SK-N-SH (cell line): ENCODE data around the gene MBOAT2. TPM values are rescaled to one million over a fixed set of nuclear protein-coding genes. Genes with fewer than 3 reads are reported as not detected.

Experiments
- CTCF ChIA-PET: fragments of 300-600, 350-600 bp; formaldehyde crosslinking; extraction: SDS; loops from one replicate; lab custom pipeline; 2021; lab: Yijun Ruan, JAX
- POLR2A ChIA-PET: fragments of 350-600 bp; sonication (Branson Sonifier 250); formaldehyde crosslinking; extraction: SDS; loops from one replicate; lab custom pipeline; 2020; ENCODE audit warnings: antibody characterized with exemption, inconsistent platforms; lab: Yijun Ruan, JAX
- DNase-seq: peaks from one replicate; pipeline ENCODE4 v3.0.0; 2012
- H2AFZ ChIP-seq: fragments of 200-600 bp; sonication (generic); 2 replicates; pipeline ENCODE4 v1.8.1; 2016; ENCODE audit warnings: antibody characterized with exemption, mild to moderate bottlenecking, low read depth
- H3F3A ChIP-seq: fragments of 200-600 bp; sonication (generic); replicated peaks from 2 replicates; pipeline ENCODE3; 2016; ENCODE audit warnings: antibody characterized with exemption, mild to moderate bottlenecking; ENCODE audit not compliant: insufficient read depth
- H3K27ac ChIP-seq, 2 experiments: fragments of 200-500 bp in 1 of 2; fragments of 200-600 bp in 1 of 2; sonication (Bioruptor generic) in 1 of 2; sonication (generic), shearing (Covaris generic) in 1 of 2; 2 replicates each; pipeline versions ENCODE4 v1.5.1 to v1.6.1; 2014 to 2016; ENCODE audit warnings: low read depth in 2 of 2, inconsistent platforms in 1 of 2, low read length in 1 of 2, mild to moderate bottlenecking in 1 of 2, mixed read lengths in 1 of 2
- H3K27me3 ChIP-seq: fragments of 200-600 bp; sonication (generic), shearing (Covaris generic); 2 replicates; pipeline ENCODE4 v1.6.1; 2016; ENCODE audit warnings: mixed run types; ENCODE audit not compliant: insufficient read depth
- H3K36me3 ChIP-seq, 2 experiments: fragments of 200-500 bp in 1 of 2; fragments of 200-600 bp in 1 of 2; sonication (Bioruptor generic) in 1 of 2; sonication (generic) in 1 of 2; replicated peaks in 1 of 2; 2 replicates each; pipeline versions ENCODE3 to v1.5.1; 2014 to 2016; ENCODE audit warnings: low read length in 1 of 2, mild to moderate bottlenecking in 1 of 2; ENCODE audit not compliant: insufficient read depth in 2 of 2, control insufficient read depth in 1 of 2
- H3K4me1 ChIP-seq, 2 experiments: fragments of 200-500 bp in 1 of 2; fragments of 200-600 bp in 1 of 2; sonication (Bioruptor generic) in 1 of 2; sonication (generic), shearing (Covaris generic) in 1 of 2; 2 replicates each; pipeline versions ENCODE4 v1.5.1 to v1.6.1; 2014 to 2016; ENCODE audit warnings: low read depth in 1 of 2, low read length in 1 of 2, mixed run types in 1 of 2; ENCODE audit not compliant: insufficient read depth in 2 of 2, control insufficient read depth in 1 of 2
- H3K4me2 ChIP-seq: fragments of 200-600 bp; sonication (generic), shearing (Covaris generic); 2 replicates; pipeline ENCODE4 v1.6.1; 2017; ENCODE audit warnings: mixed run types
- H3K4me3 ChIP-seq, 2 experiments: fragments of 200-500 bp in 1 of 2; fragments of 200-600 bp in 1 of 2; sonication (Bioruptor generic) in 1 of 2; sonication (generic), shearing (Covaris generic) in 1 of 2; 2 replicates each; pipeline versions ENCODE4 v1.5.1 to v1.8.1; 2014 to 2016; ENCODE audit warnings: low read depth in 2 of 2, inconsistent platforms in 1 of 2, low read length in 1 of 2, mild to moderate bottlenecking in 1 of 2, mixed read lengths in 1 of 2, moderate library complexity in 1 of 2
- H3K79me2 ChIP-seq: fragments of 200-600 bp; sonication (generic); 2 replicates; pipeline ENCODE4 v1.8.1; 2017; ENCODE audit warnings: mild to moderate bottlenecking; ENCODE audit not compliant: insufficient read depth
- H3K9ac ChIP-seq: fragments of 200-600 bp; sonication (generic); 2 replicates; pipeline ENCODE4 v1.6.1; 2017; ENCODE audit warnings: mixed run types
- H3K9me2 ChIP-seq: fragments of 200-600 bp; sonication (generic); 2 replicates; pipeline ENCODE4 v1.6.1; 2017; ENCODE audit warnings: mixed run types
- H3K9me3 ChIP-seq: fragments of 200-600 bp; sonication (generic); 2 replicates; pipeline ENCODE4 v1.6.1; 2017; ENCODE audit warnings: mixed run types, mild to moderate bottlenecking, moderate library complexity
- H4K20me1 ChIP-seq: fragments of 200-600 bp; sonication (generic); 2 replicates; pipeline ENCODE4 v1.6.1; 2017; ENCODE audit warnings: mild to moderate bottlenecking, mixed run types; ENCODE audit not compliant: insufficient read depth
- CTCF ChIP-seq: fragments of 200-600 bp; sonication (generic); IDR thresholded peaks from 2 replicates; pipeline ENCODE4 v1.6.1; 2017; ENCODE audit warnings: antibody characterized with exemption, mild to moderate bottlenecking, moderate library complexity
- RAD21 ChIP-seq: IDR thresholded peaks from 2 replicates; pipeline ENCODE4 v1.6.1; 2012; ENCODE audit warnings: mild to moderate bottlenecking, low read length
- TEAD4 ChIP-seq: IDR thresholded peaks from 2 replicates; pipeline ENCODE4 v1.4.0; 2012; ENCODE audit warnings: mild to moderate bottlenecking, borderline replicate concordance; ENCODE audit not compliant: insufficient read depth
- USF2 ChIP-seq: fragments of 150-350 bp; IDR thresholded peaks from 2 replicates; pipeline ENCODE4 v1.6.1; 2017; ENCODE audit warnings: antibody characterized with exemption, low read length, low read depth, borderline replicate concordance
- WGBS: methylation state at CpG from one replicate; pipeline ENCODE4 v1.1.6; 2017; ENCODE audit warnings: low lambda C conversion rate; 5-methylcytosine and 5-hydroxymethylcytosine counted together
- polyA plus RNA-seq, 3 experiments: library from polyadenylated mRNA; depleted of rRNA; stranded (reverse); fragments of >200 nt; gene quantifications; 2 replicates each; pipeline ENCODE4 v1.2.3, GENCODE V29; 2012

Gene MBOAT2
- polyA plus RNA-seq, 1 of the 3 experiments (the other 2 are of a cell fraction), result 33.9 TPM

GRCh38 chr2:9033385-9034168 lies 30.1 kb upstream of the MBOAT2 start:
- CTCF ChIA-PET, result no interaction called here
- H3K9me2 ChIP-seq, result no peaks in the 10 kb centered on the region
- no peaks in the 10 kb centered on the region for H3K27me3 ChIP-seq
- H3K36me3 ChIP-seq, result no peaks in the 10 kb centered on the region
- H3K9ac ChIP-seq, result no peak overlapping the region
- H4K20me1 ChIP-seq, result no peaks in the 10 kb centered on the region
- no peaks in the 10 kb centered on the region for H3K9me3 ChIP-seq
- POLR2A ChIA-PET, result no interaction called here
- 78% methylated on average over 7 of the region's 7 CpGs for WGBS
- H3F3A ChIP-seq, result no peaks in the 10 kb centered on the region
- TF ChIP-seq CTCF, result no peak
- TF ChIP-seq TEAD4, result no peak
- 0 out of 2 replicates have a peak, but pooled peaks have one; percentile 7 for TF ChIP-seq RAD21
- no peak overlapping the region for H2AFZ ChIP-seq
- H3K4me1 ChIP-seq, result peaks cover 6 to 9% of the 10 kb centered on the region in 2 experiments; a peak in 3 of 4 replicates
- H3K79me2 ChIP-seq, result no peaks in the 10 kb centered on the region
- peak; percentile 64 for DNase-seq
- no peak overlapping the region for H3K4me2 ChIP-seq
- peak overlapping the region in 1 of 2 experiments; percentile 59; a peak in 1 of 4 replicates for H3K27ac ChIP-seq
- no peak overlapping the region for H3K4me3 ChIP-seq

GRCh38 chr2:9032536-9033255 lies 29.2 kb upstream of the MBOAT2 start:
- 87% methylated on average over 3 of the region's 3 CpGs for WGBS
- no peak overlapping the region for H3K4me2 ChIP-seq
- no peak for DNase-seq

More at GRCh38 chr2:9032536-9033255, 29.2 kb upstream of the MBOAT2 start:
- H3K36me3 ChIP-seq, result no peaks in the 10 kb centered on the region
- H3K4me3 ChIP-seq, result no peak overlapping the region
- no peak overlapping the region for H3K9ac ChIP-seq
- H4K20me1 ChIP-seq, result no peaks in the 10 kb centered on the region
- H3K9me2 ChIP-seq, result no peaks in the 10 kb centered on the region
- POLR2A ChIA-PET, result no interaction called here
- H3F3A ChIP-seq, result no peaks in the 10 kb centered on the region
- H3K9me3 ChIP-seq, result no peaks in the 10 kb centered on the region
- H2AFZ ChIP-seq, result no peak overlapping the region
- TF ChIP-seq USF2, result no peak
- TF ChIP-seq, all 33 proteins: peak for 0
- CTCF ChIA-PET, result interaction anchor here (1.4 kb wide), 1 partner anchor 15 kb away, joined by 4 read pairs; no protein-coding TSS in a partner anchor
- Histone ChIP-seq H3K4me1 (peaks cover 6 to 9% of the 10 kb centered on the region in 2 experiments; a peak in 3 of 4 replicates), H3K27ac (peak overlapping the region in 1 of 2 experiments; percentile 59; a peak in 1 of 4 replicates), H3K79me2 (no peaks in the 10 kb centered on the region), H3K27me3 (no peaks in the 10 kb centered on the region)
